ENCODE data around the gene PRKCQ.

PRKCQ gene

DNA sequence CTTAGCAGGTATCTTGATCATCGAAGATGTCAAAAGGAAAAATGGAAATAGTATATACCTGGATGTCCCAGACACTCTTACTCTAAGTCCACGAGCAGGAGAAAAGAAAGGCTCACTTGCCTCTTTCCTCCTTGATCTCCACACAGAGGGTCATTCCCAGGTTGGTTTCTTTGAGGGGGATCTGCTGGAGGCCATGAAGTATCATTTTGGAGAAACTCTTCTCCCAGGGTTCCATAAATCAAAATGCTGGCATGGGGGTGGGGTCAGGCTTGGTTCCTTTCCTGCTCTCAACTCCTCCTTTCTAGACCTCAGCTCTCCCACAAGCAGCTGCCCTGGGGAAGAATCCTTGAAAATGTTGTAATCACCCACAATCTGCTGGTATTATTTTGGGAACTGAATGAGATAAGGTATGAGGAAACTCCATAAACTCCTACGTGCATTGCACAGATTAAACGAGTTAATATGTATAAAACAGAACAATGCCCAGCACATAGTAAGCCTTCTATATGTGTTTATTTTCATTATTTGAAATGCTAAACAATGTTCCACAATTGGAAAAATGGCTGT, 54.4 kb downstream of the PRKCQ start:
- DNase-seq (ENCODE audit: low read depth) = no peak
- TF ChIP-seq, protein P1, sequence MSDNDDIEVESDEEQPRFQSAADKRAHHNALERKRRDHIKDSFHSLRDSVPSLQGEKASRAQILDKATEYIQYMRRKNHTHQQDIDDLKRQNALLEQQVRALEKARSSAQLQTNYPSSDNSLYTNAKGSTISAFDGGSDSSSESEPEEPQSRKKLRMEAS (IDR thresholded peaks at IDR 0.05; ENCODE audit: low read depth, low read length) = no peak
- no peak for TF ChIP-seq MYC (IDR thresholded peaks at IDR 0.05; ENCODE audit: low read depth, low read length)
- TF ChIP-seq, protein P2, sequence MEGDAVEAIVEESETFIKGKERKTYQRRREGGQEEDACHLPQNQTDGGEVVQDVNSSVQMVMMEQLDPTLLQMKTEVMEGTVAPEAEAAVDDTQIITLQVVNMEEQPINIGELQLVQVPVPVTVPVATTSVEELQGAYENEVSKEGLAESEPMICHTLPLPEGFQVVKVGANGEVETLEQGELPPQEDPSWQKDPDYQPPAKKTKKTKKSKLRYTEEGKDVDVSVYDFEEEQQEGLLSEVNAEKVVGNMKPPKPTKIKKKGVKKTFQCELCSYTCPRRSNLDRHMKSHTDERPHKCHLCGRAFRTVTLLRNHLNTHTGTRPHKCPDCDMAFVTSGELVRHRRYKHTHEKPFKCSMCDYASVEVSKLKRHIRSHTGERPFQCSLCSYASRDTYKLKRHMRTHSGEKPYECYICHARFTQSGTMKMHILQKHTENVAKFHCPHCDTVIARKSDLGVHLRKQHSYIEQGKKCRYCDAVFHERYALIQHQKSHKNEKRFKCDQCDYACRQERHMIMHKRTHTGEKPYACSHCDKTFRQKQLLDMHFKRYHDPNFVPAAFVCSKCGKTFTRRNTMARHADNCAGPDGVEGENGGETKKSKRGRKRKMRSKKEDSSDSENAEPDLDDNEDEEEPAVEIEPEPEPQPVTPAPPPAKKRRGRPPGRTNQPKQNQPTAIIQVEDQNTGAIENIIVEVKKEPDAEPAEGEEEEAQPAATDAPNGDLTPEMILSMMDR (IDR thresholded peaks at IDR 0.05; ENCODE audit: low read depth, low read length) = no peak
- TF ChIP-seq POLR2A (IDR thresholded peaks at IDR 0.05; ENCODE audit: extremely low read depth, insufficient read length) = no peak
- H3K4me3 ChIP-seq (ENCODE audit: low read depth, low read length) = no peak overlapping the region

DNA sequence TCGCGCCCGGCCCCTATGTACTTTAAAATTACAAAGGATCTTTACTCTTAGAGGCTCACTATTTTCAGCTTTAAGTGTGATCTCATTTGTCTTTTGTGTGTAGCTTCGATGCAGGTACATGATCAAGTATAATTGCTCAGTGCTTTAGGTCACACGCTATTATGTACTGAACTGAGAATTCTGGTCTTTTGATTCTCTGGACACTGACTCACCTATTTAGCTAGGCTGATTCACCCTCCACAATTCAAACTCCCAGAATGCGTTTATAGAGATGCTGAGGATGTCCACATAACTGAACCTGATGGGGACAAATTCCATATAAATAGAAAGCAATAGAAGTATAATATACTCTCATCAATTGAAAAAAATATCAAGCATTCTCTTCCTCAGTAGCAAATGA, 57.8 kb downstream of the PRKCQ start:
- no peak overlapping the region for H3K4me3 ChIP-seq (ENCODE audit: low read depth, low read length)
- TF ChIP-seq, protein P1 (IDR thresholded peaks at IDR 0.05; ENCODE audit: low read depth, low read length) = no peak
- no peak for TF ChIP-seq POLR2A (IDR thresholded peaks at IDR 0.05; ENCODE audit: extremely low read depth, insufficient read length)
- TF ChIP-seq MYC (IDR thresholded peaks at IDR 0.05; ENCODE audit: low read depth, low read length) = no peak
- TF ChIP-seq, protein P2 (IDR thresholded peaks at IDR 0.05; ENCODE audit: low read depth, low read length) = no peak
- DNase-seq (ENCODE audit: low read depth) = no peak

DNA sequence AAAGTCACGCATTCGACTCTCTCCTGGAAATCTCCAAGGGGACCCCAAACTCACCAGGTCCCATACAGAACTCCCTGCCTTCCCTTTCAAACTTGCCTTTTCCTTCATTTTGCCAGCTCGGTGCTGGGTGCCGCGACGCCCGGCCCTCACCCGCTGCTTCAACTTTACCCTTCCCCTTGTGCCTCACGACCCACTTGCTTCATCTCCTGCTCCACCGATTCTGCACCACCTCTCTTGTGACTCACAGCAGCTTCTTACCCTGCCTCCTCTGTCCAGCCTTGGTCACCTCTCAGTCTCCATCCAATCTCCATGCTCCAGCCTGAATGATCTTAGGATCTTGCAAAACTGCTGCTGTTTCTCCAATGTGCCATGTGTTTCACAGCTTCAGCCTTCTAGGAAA, 59.9 kb downstream of the PRKCQ start:
- TF ChIP-seq MYC (IDR thresholded peaks at IDR 0.05; ENCODE audit: low read depth, low read length) (no peak), POLR2A (IDR thresholded peaks at IDR 0.05; ENCODE audit: extremely low read depth, insufficient read length) (no peak)
- TF ChIP-seq, protein P2 (IDR thresholded peaks at IDR 0.05; ENCODE audit: low read depth, low read length) = no peak
- TF ChIP-seq, protein P1 (IDR thresholded peaks at IDR 0.05; ENCODE audit: low read depth, low read length) = no peak
- DNase-seq (ENCODE audit: low read depth) = no peak
- H3K4me3 ChIP-seq (ENCODE audit: low read depth, low read length) = no peak overlapping the region

DNA sequence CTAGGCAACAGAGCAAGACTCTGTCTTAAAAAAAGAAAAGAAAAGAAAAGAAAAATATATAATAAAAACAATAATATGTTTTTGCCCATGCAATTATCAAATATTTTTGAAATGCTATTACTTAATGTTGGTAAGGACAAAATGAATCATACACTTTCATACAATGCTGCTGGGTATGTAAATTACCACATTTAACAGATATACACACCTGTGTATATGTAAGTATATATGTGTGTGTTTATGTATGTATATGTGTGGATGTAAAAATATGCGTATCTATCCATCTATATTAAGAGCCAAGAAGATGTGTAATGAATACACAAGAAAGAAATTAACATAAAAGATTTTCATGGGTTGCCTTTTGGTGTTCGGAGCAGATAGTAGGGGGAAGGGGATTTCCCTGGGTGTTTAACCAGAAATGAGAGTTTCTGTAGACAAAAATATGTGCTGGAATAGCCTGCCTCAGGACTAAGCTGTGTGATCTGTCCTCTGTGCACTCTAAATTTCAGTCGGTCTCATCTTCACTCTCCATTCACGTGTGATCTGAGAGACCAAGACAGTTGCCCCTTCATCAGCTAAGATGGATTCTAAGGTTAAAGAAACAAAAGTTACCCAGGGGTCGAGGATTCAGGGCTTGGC, 61.2 kb downstream of the PRKCQ start:
- no peak for DNase-seq (ENCODE audit: low read depth)
- H3K4me3 ChIP-seq (ENCODE audit: low read depth, low read length) = no peak overlapping the region
- TF ChIP-seq MYC (IDR thresholded peaks at IDR 0.05; ENCODE audit: low read depth, low read length) (no peak), POLR2A (IDR thresholded peaks at IDR 0.05; ENCODE audit: extremely low read depth, insufficient read length) (no peak)
- TF ChIP-seq, protein P1 (IDR thresholded peaks at IDR 0.05; ENCODE audit: low read depth, low read length) = no peak
- TF ChIP-seq, protein P2 (IDR thresholded peaks at IDR 0.05; ENCODE audit: low read depth, low read length) = no peak

DNA sequence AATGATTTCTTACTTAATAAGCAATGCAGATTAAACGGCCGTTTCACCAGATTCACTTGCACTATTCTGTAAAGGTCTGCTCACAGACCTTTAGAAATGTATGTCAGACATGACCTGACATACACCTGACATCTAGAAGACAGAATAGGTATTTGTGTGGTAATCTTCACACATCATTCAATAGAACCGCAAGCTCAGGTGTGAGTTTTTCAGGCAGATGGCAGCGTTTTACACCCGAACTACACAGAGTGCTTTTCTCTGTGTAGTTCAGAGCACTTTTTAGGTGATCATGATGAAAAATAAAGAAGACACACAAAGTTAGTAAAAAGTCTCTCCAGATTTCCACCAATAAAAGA, 63.2 kb downstream of the PRKCQ start:
- DNase-seq (ENCODE audit: low read depth) = no peak
- H3K4me3 ChIP-seq (ENCODE audit: low read depth, low read length) = no peak overlapping the region
- TF ChIP-seq, protein P1 (IDR thresholded peaks at IDR 0.05; ENCODE audit: low read depth, low read length) = no peak
- no peak for TF ChIP-seq MYC (IDR thresholded peaks at IDR 0.05; ENCODE audit: low read depth, low read length)
- TF ChIP-seq POLR2A (IDR thresholded peaks at IDR 0.05; ENCODE audit: extremely low read depth, insufficient read length) = no peak
- TF ChIP-seq, protein P2 (IDR thresholded peaks at IDR 0.05; ENCODE audit: low read depth, low read length) = no peak
